CD4-positive, alpha-beta T cell (primary cell): ENCODE results near the gene NTM. TPM values are rescaled to one million over a fixed set of nuclear protein-coding genes. Genes with fewer than 3 reads are reported as not detected.
"Not testable (repeated sequence)": the region's sequence is repeated elsewhere in the genome, so short reads cannot be mapped to it uniquely, and the experiment has no call there.

Source experiments
- ATAC-seq: fragments of 200-7000 bp; cut with Tn5 transposase; one replicate; pipeline ENCODE4 v1.10.0; 2022; ENCODE audit warnings: mild to moderate bottlenecking; ENCODE audit not compliant: poor library complexity
- CTCF ChIA-PET: fragments of 350-600 bp; sonication (Branson Sonifier 250); formaldehyde crosslinking; loops from one replicate; lab custom pipeline; 2021; ENCODE audit warnings: antibody characterized with exemption, inconsistent platforms; lab: Charles Lee
- POLR2A ChIA-PET: fragments of 350-600 bp; sonication (Branson Sonifier 250); formaldehyde crosslinking; loops from one replicate; lab custom pipeline; 2021; ENCODE audit warnings: antibody characterized with exemption, inconsistent platforms; lab: Charles Lee
- DNase-seq, 14 experiments: peaks; one replicate each; pipeline ENCODE4 v3.0.0-alpha.2; 2013 to 2020; ENCODE audit warnings: mixed read lengths in 2 of 14
- H3K27ac ChIP-seq, 2 donors: one replicate each; pipeline versions ENCODE4 v1.5.1 to v1.7.0; 2013; ENCODE audit warnings: low read length in 2 of 2, low read depth in 1 of 2, mild to moderate bottlenecking in 1 of 2
- H3K27me3 ChIP-seq, 2 experiments: 1 replicate in 1 of 2; 2 replicates in 1 of 2; pipeline versions ENCODE4 v1.6.1 to v1.7.0; 2013; ENCODE audit warnings: low read length in 2 of 2, control low read depth in 1 of 2, mild to moderate bottlenecking in 1 of 2, moderate library complexity in 1 of 2; ENCODE audit not compliant: insufficient read depth in 2 of 2, control insufficient read depth in 1 of 2
- H3K36me3 ChIP-seq: one replicate; pipeline ENCODE4 v1.6.1; 2013; ENCODE audit warnings: low read length, control low read depth; ENCODE audit not compliant: insufficient read depth
- H3K4me1 ChIP-seq: one replicate; pipeline ENCODE4 v1.6.1; 2013; ENCODE audit warnings: low read length, control low read depth; ENCODE audit not compliant: insufficient read depth
- H3K4me3 ChIP-seq: one replicate; pipeline ENCODE4 v1.5.1; 2013; ENCODE audit warnings: mild to moderate bottlenecking, low read length, moderate library complexity
- H3K9me3 ChIP-seq, 2 experiments: 1 replicate in 1 of 2; 2 replicates in 1 of 2; pipeline versions ENCODE4 v1.6.1 to v1.7.0; 2013; ENCODE audit warnings: low read length in 2 of 2, mild to moderate bottlenecking in 2 of 2, control low read depth in 1 of 2, moderate library complexity in 1 of 2; ENCODE audit not compliant: control insufficient read depth in 1 of 2, insufficient read depth in 1 of 2
- H3K27ac Mint-ChIP-seq: one replicate; pipeline ENCODE4 v1.8.0; 2020; ENCODE audit warnings: mixed read lengths
- H3K27me3 Mint-ChIP-seq: one replicate; pipeline ENCODE4 v1.8.0; 2021; ENCODE audit warnings: mixed read lengths
- H3K36me3 Mint-ChIP-seq: one replicate; pipeline ENCODE4 v1.8.0; 2021; ENCODE audit warnings: low read depth, mixed read lengths
- H3K4me1 Mint-ChIP-seq: one replicate; pipeline ENCODE4 v1.8.0; 2021; ENCODE audit warnings: low read depth, mixed read lengths
- H3K4me3 Mint-ChIP-seq: one replicate; pipeline ENCODE4 v1.8.0; 2020; ENCODE audit warnings: mild to moderate bottlenecking, mixed read lengths
- H3K9me3 Mint-ChIP-seq: one replicate; pipeline ENCODE4 v1.8.0; 2020; ENCODE audit warnings: mixed read lengths
- CTCF ChIP-seq: fragments of 200-600 bp; IDR thresholded peaks from one replicate; pipeline ENCODE4 v1.8.0; 2022; ENCODE audit warnings: antibody characterized with exemption, mild to moderate bottlenecking
- intact Hi-C, 2 experiments: fragments of 100-400 bp; cut with DNase I in 1 of 2; cut with micrococcal nuclease in 1 of 2; formaldehyde crosslinking; loops; one replicate each; pipeline versions ENCODE4 v1.15.1 to v1.9.0; 2023 to 2025; cut with DNase I, micrococcal nuclease
- total RNA-seq, 174 experiments: library from RNA in 2 of 174; stranded (reverse) in 2 of 174; gene quantifications; one replicate each; pipeline ENCODE4 v1.2.3 and lab custom pipeline; 2021 to 2026

The NTM gene
- total RNA-seq, 2 experiments from 2014 or later, result not detected

GRCh38 chr11:132365650-132366049 lies 995.2 kb downstream of the NTM start:
- H3K36me3 Mint-ChIP-seq, result no peaks in the 10 kb centered on the region
- ATAC-seq, result no peak
- H3K4me3 ChIP-seq, result no peak overlapping the region
- no peak overlapping the region for H3K4me3 Mint-ChIP-seq
- ChIA-PET CTCF (interaction anchor here (0.5 kb wide), 1 partner anchor 345 kb away, joined by 3 read pairs; no protein-coding TSS in a partner anchor), POLR2A (no interaction called here)
- TF ChIP-seq CTCF, result no peak
- no peaks in the 10 kb centered on the region for H3K27me3 ChIP-seq
- H3K4me1 Mint-ChIP-seq, result no peaks in the 10 kb centered on the region
- peaks cover 2% of the 10 kb centered on the region for H3K9me3 Mint-ChIP-seq
- H3K27me3 Mint-ChIP-seq, result no peaks in the 10 kb centered on the region
- H3K27ac ChIP-seq, result no peak overlapping the region
- no peaks in the 10 kb centered on the region for H3K9me3 ChIP-seq
- intact Hi-C loops, result no loop called here
- no peaks in the 10 kb centered on the region for H3K36me3 ChIP-seq
- no peak for DNase-seq
- H3K4me1 ChIP-seq, result no peaks in the 10 kb centered on the region
- no peak overlapping the region for H3K27ac Mint-ChIP-seq

GRCh38 chr11:132367293-132367692 lies 996.9 kb downstream of the NTM start:
- DNase-seq (no peak), ATAC-seq (no peak)
- Histone ChIP-seq H3K36me3 (no peaks in the 10 kb centered on the region), H3K27ac (no peak overlapping the region), H3K4me1 (no peaks in the 10 kb centered on the region), H3K9me3 (no peaks in the 10 kb centered on the region), H3K4me3 (no peak overlapping the region), H3K27me3 (no peaks in the 10 kb centered on the region)
- Mint-ChIP-seq H3K27ac (no peak overlapping the region), H3K9me3 (peaks cover 2% of the 10 kb centered on the region), H3K27me3 (no peaks in the 10 kb centered on the region), H3K4me3 (no peak overlapping the region), H3K4me1 (no peaks in the 10 kb centered on the region), H3K36me3 (no peaks in the 10 kb centered on the region)
- intact Hi-C loops, result no loop called here
- CTCF ChIA-PET, result no interaction called here
- TF ChIP-seq CTCF, result no peak
- POLR2A ChIA-PET, result no interaction called here

- H3K36me3 Mint-ChIP-seq, H3K27ac Mint-ChIP-seq, H3K4me3 ChIP-seq, H3K9me3 Mint-ChIP-seq, POLR2A ChIA-PET, H3K27me3 ChIP-seq, H3K4me3 Mint-ChIP-seq, H3K4me1 ChIP-seq, ATAC-seq, H3K4me1 Mint-ChIP-seq, H3K27me3 Mint-ChIP-seq, H3K9me3 ChIP-seq, CTCF ChIA-PET, DNase-seq, intact Hi-C loops, H3K36me3 ChIP-seq, H3K27ac ChIP-seq: not testable (repeated sequence)
Measured at GRCh38 chr11:132370114-132370513, 999.7 kb downstream of the NTM start.

- Histone ChIP-seq H3K27ac (no peak overlapping the region), H3K27me3 (no peaks in the 10 kb centered on the region), H3K36me3 (no peaks in the 10 kb centered on the region), H3K4me3 (no peak overlapping the region), H3K9me3 (no peaks in the 10 kb centered on the region), H3K4me1 (no peaks in the 10 kb centered on the region)
- CTCF ChIA-PET, result no interaction called here
- H3K9me3 Mint-ChIP-seq, result no peaks in the 10 kb centered on the region
- no peaks in the 10 kb centered on the region for H3K36me3 Mint-ChIP-seq
- DNase-seq, result no peak
- POLR2A ChIA-PET, result no interaction called here
- TF ChIP-seq CTCF, result no peak
- no peak for ATAC-seq
- intact Hi-C loops, result no loop called here
- H3K27ac Mint-ChIP-seq, result no peak overlapping the region
- no peaks in the 10 kb centered on the region for H3K4me1 Mint-ChIP-seq
- no peaks in the 10 kb centered on the region for H3K27me3 Mint-ChIP-seq
- H3K4me3 Mint-ChIP-seq, result no peak overlapping the region
Measured at GRCh38 chr11:132373405-132374143, 1003.2 kb downstream of the NTM start.
